ENCODE data around the gene HOXB13.

Gene HOXB13

GRCh38 chr17:48690655-48691054 lies 37.9 kb downstream of the HOXB13 start:
- no peak overlapping the region for H3K4me3 ChIP-seq (ENCODE audit: low read length, poor library complexity, severe bottlenecking)

GRCh38 chr17:48681609-48682008 lies 46.9 kb downstream of the HOXB13 start:
- no peak overlapping the region for H3K9ac ChIP-seq (ENCODE audit: low read depth, low read length, poor library complexity, severe bottlenecking)
- H3K9me2 ChIP-seq (replicated peaks; ENCODE audit: low read depth, low read length): no peaks in the 10 kb centered on the region
- no peaks in the 10 kb centered on the region for H3K27me3 ChIP-seq (ENCODE audit: insufficient read depth, low read length, poor library complexity, severe bottlenecking)

More at GRCh38 chr17:48690655-48691054, 37.9 kb downstream of the HOXB13 start:
- TF ChIP-seq EZH2phosphoT487 (IDR thresholded peaks at IDR 0.05; ENCODE audit: borderline replicate concordance) (no peak), CTCF (conservative IDR thresholded peaks at IDR 0.05; ENCODE audit: low read length) (no peak)
- H3K79me2 ChIP-seq (ENCODE audit: insufficient read depth, low read length): no peaks in the 10 kb centered on the region
- no peak overlapping the region for H3K4me2 ChIP-seq (ENCODE audit: low read depth, low read length, poor library complexity, severe bottlenecking)
- no peaks in the 10 kb centered on the region for H3K27me3 ChIP-seq (ENCODE audit: insufficient read depth, low read length, poor library complexity, severe bottlenecking)
- H3K4me1 ChIP-seq (ENCODE audit: insufficient read depth, low read length, poor library complexity, severe bottlenecking): no peaks in the 10 kb centered on the region
- H3F3A ChIP-seq (ENCODE audit: low read depth): no peaks in the 10 kb centered on the region
- no peak overlapping the region for H3K9ac ChIP-seq (ENCODE audit: low read depth, low read length, poor library complexity, severe bottlenecking)
- no peak overlapping the region for H2AFZ ChIP-seq (ENCODE audit: low read length)
- no peaks in the 10 kb centered on the region for H4K20me1 ChIP-seq (ENCODE audit: insufficient read depth, low read length, poor library complexity, severe bottlenecking)
- H3K9me3 ChIP-seq (ENCODE audit: insufficient read depth, low read depth, low read length): no peaks in the 10 kb centered on the region
- H3K9me2 ChIP-seq (replicated peaks; ENCODE audit: low read depth, low read length): no peaks in the 10 kb centered on the region
- H3K36me3 ChIP-seq (ENCODE audit: insufficient read depth, low read length): peaks cover 24% of the 10 kb centered on the region; the same call in 1 of the 2 replicates

GRCh38 chr17:48679385-48680096 lies 49.0 kb downstream of the HOXB13 start:
- Histone ChIP-seq H3K9ac (ENCODE audit: low read depth, low read length, poor library complexity, severe bottlenecking) (no peak overlapping the region), H3K4me2 (ENCODE audit: low read depth, low read length, poor library complexity, severe bottlenecking) (no peak overlapping the region), H2AFZ (ENCODE audit: low read length) (no peak overlapping the region), H3K79me2 (ENCODE audit: insufficient read depth, low read length) (peaks cover 10% of the 10 kb centered on the region; the same call in 1 of the 2 replicates), H3K27me3 (ENCODE audit: insufficient read depth, low read length, poor library complexity, severe bottlenecking) (no peaks in the 10 kb centered on the region), H3K4me1 (ENCODE audit: insufficient read depth, low read length, poor library complexity, severe bottlenecking) (no peaks in the 10 kb centered on the region), H3K9me2 (replicated peaks; ENCODE audit: low read depth, low read length) (no peaks in the 10 kb centered on the region), H3K9me3 (ENCODE audit: insufficient read depth, low read depth, low read length) (no peaks in the 10 kb centered on the region), H3K4me3 (ENCODE audit: low read length, poor library complexity, severe bottlenecking) (no peak overlapping the region), H3F3A (ENCODE audit: low read depth) (no peaks in the 10 kb centered on the region), H4K20me1 (ENCODE audit: insufficient read depth, low read length, poor library complexity, severe bottlenecking) (no peaks in the 10 kb centered on the region), H3K36me3 (ENCODE audit: insufficient read depth, low read length) (peaks cover 52% of the 10 kb centered on the region; the same call in 1 of the 2 replicates)
- TF ChIP-seq CTCF (conservative IDR thresholded peaks at IDR 0.05; ENCODE audit: low read length): no peak
- no peak for TF ChIP-seq EZH2phosphoT487 (IDR thresholded peaks at IDR 0.05; ENCODE audit: borderline replicate concordance)

More at GRCh38 chr17:48681609-48682008, 46.9 kb downstream of the HOXB13 start:
- Histone ChIP-seq H4K20me1 (ENCODE audit: insufficient read depth, low read length, poor library complexity, severe bottlenecking) (no peaks in the 10 kb centered on the region), H3K4me1 (ENCODE audit: insufficient read depth, low read length, poor library complexity, severe bottlenecking) (no peaks in the 10 kb centered on the region), H2AFZ (ENCODE audit: low read length) (no peak overlapping the region), H3K9me3 (ENCODE audit: insufficient read depth, low read depth, low read length) (no peaks in the 10 kb centered on the region), H3K79me2 (ENCODE audit: insufficient read depth, low read length) (no peaks in the 10 kb centered on the region), H3K36me3 (ENCODE audit: insufficient read depth, low read length) (peaks cover 63% of the 10 kb centered on the region; the same call in 1 of the 2 replicates), H3K4me3 (ENCODE audit: low read length, poor library complexity, severe bottlenecking) (no peak overlapping the region), H3F3A (ENCODE audit: low read depth) (no peaks in the 10 kb centered on the region), H3K4me2 (ENCODE audit: low read depth, low read length, poor library complexity, severe bottlenecking) (no peak overlapping the region)
- no peak for TF ChIP-seq CTCF (conservative IDR thresholded peaks at IDR 0.05; ENCODE audit: low read length)
- TF ChIP-seq EZH2phosphoT487 (IDR thresholded peaks at IDR 0.05; ENCODE audit: borderline replicate concordance): no peak

Data from Loucy (cell line).